Ishikawa (cell line): ENCODE measurements around the gene ZBTB21.

Source experiments
- CREB1 ChIP-seq: IDR thresholded peaks from 2 replicates; pipeline ENCODE4 v1.6.1; 2012; ENCODE audit warnings: low read depth
- EP300 ChIP-seq: IDR thresholded peaks from 2 replicates; pipeline ENCODE4 v1.6.1; 2012; ENCODE audit warnings: borderline replicate concordance
- FOXM1 ChIP-seq: IDR thresholded peaks from 2 replicates; pipeline ENCODE4 v1.6.1; 2012; ENCODE audit warnings: low read depth, borderline replicate concordance
- REST ChIP-seq: IDR thresholded peaks from 2 replicates; pipeline ENCODE4 v1.6.1; 2012; ENCODE audit warnings: low read depth, mild to moderate bottlenecking
- TAF1 ChIP-seq: IDR thresholded peaks from 2 replicates; pipeline ENCODE4 v1.6.1; 2012; ENCODE audit warnings: low read depth, mild to moderate bottlenecking
- TEAD4 ChIP-seq: IDR thresholded peaks from 2 replicates; pipeline ENCODE4 v1.6.1; 2012
- ZBTB7A ChIP-seq: IDR thresholded peaks from 2 replicates; pipeline ENCODE4 v1.6.1; 2012; ENCODE audit warnings: low read depth

- TF ChIP-seq CREB1 (no peak), EP300 (no peak), TAF1 (no peak), TEAD4 (no peak), REST (no peak), FOXM1 (no peak), ZBTB7A (no peak)
Observed at GRCh38 chr21:41979751-41980369, 30.3 kb downstream of the ZBTB21 start.
